ENCODE results near the gene IKZF1.
A peak's percentile ranks its signal among the peaks of the same experiment; 100 is the strongest.

Gene IKZF1

DNA sequence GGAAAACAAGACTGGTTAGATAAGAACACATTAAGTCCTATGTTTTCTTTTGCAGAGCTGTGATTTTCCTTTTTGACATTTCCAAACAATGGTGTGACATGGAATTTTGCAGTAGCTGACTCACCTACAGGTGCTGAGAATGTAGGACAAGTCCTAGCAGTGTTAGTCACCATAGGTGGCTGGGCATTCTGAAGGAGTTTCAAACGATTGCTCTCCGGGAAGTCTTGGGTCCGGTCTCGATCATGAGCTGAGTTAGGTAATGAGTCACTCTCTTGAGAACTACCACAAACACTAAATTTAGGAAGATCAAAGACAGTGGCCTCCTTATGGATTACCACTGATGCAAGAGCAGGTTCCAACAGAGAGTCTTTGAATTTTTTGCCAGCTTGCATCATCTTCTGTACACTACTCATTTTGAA, 142.0 kb downstream of the IKZF1 start:
- ChIA-PET POLR2A (interaction anchor here (0.5 to 0.9 kb wide), 2 partner anchors 13 to 16 kb away, joined by 3 to 5 read pairs; no protein-coding TSS in a partner anchor), CTCF (interaction anchor here (0.9 to 3.1 kb wide), 2 partner anchors 9 to 21 kb away, joined by 3 to 11 read pairs; no protein-coding TSS in a partner anchor)
- H3K9me3 ChIP-seq (ENCODE audit: control extremely low read depth in 1 of 5, control insufficient read depth in 4 of 5, insufficient read depth in 2 of 5, low read depth in 1 of 5, low read length in 4 of 5), result no peaks in the 10 kb centered on the region
- peaks cover 2 to 43% (median 30%) of the 10 kb centered on the region in 4 experiments for H3K36me3 ChIP-seq (ENCODE audit: control insufficient read depth in 4 of 4, insufficient read depth in 4 of 4, low read length in 3 of 4)
- no peak for DNase-seq
- H3K27me3 ChIP-seq (replicated peaks in 2 of 5; ENCODE audit: control insufficient read depth in 4 of 5, insufficient read depth in 5 of 5, low read length in 4 of 5), result no peaks in the 10 kb centered on the region
- no peak overlapping the region for H3K27ac ChIP-seq (ENCODE audit: insufficient read depth in 1 of 2, low read depth in 1 of 2, low read length in 2 of 2, poor library complexity in 1 of 2, severe bottlenecking in 2 of 2)
- H3K4me3 ChIP-seq (ENCODE audit: control insufficient read depth in 1 of 7, extremely low read depth in 1 of 7, insufficient read depth in 4 of 7, low read depth in 2 of 7, low read length in 6 of 7), result no peak overlapping the region
- WGBS (ENCODE audit: insufficient coverage), result 100% methylated on average over 3 of the region's 4 CpGs
- H3K4me1 ChIP-seq (ENCODE audit: control extremely low read depth in 1 of 4, control insufficient read depth in 4 of 4, insufficient read depth in 4 of 4, low read length in 3 of 4), result peaks cover 4 to 24% (median 18%) of the 10 kb centered on the region in 4 experiments

DNA sequence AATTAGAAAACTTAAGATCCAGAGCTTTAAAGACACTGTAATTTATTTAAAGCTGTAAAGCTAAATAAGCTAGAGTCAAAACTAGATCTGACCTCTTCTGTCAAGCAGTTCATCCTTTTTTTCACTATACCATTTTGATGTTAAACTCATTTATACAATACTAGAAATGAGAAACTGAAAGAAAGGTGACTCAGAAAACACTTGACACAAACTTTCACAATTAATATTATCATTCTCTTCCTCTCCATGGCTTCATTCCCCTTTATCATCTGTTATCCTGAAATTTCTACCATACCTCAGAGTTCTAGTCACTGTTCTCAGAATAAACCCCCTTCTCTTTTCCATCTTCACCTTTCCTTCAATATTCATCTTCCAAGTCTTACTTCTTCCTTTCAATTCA, 144.3 kb downstream of the IKZF1 start:
- Histone ChIP-seq H3K4me3 (ENCODE audit: control insufficient read depth in 1 of 7, extremely low read depth in 1 of 7, insufficient read depth in 4 of 7, low read depth in 2 of 7, low read length in 6 of 7) (peak overlapping the region in 1 of 7 experiments; percentile 21), H3K27me3 (replicated peaks in 2 of 5; ENCODE audit: control insufficient read depth in 4 of 5, insufficient read depth in 5 of 5, low read length in 4 of 5) (no peaks in the 10 kb centered on the region), H3K4me1 (ENCODE audit: control extremely low read depth in 1 of 4, control insufficient read depth in 4 of 4, insufficient read depth in 4 of 4, low read length in 3 of 4) (peaks cover 4 to 24% (median 18%) of the 10 kb centered on the region in 4 experiments), H3K9me3 (ENCODE audit: control extremely low read depth in 1 of 5, control insufficient read depth in 4 of 5, insufficient read depth in 2 of 5, low read depth in 1 of 5, low read length in 4 of 5) (no peaks in the 10 kb centered on the region), H3K36me3 (ENCODE audit: control insufficient read depth in 4 of 4, insufficient read depth in 4 of 4, low read length in 3 of 4) (peaks cover 2 to 29% (median 26%) of the 10 kb centered on the region in 4 experiments), H3K27ac (ENCODE audit: insufficient read depth in 1 of 2, low read depth in 1 of 2, low read length in 2 of 2, poor library complexity in 1 of 2, severe bottlenecking in 2 of 2) (peak overlapping the region in 1 of 2 experiments; percentile 30)
- ChIA-PET CTCF (interaction anchor here (0.9 to 3.1 kb wide), 3 partner anchors 9 to 19 kb away, joined by 3 to 11 read pairs (median 3); no protein-coding TSS in a partner anchor), POLR2A (no interaction called here)
- DNase-seq, result no peak

DNA sequence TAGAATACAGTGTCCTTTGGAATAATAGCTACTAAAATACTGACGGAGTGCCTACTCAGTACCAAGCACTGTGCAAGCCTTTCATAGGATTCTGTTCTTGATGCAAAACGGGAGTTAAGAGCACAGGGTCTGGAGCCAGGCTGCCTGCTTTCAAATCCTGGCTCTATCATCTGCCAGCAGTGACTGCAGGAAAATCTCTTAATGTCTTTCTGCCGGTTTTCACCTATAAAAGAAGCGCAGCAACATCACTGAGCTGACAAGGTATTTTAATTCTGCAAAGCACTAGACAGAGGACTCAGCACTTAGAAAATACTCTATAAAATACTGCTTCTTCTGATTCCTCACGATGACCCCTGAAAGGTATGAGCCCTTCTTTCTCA, 145.0 kb downstream of the IKZF1 start:
- CTCF ChIA-PET, result interaction anchor here (1.0 to 1.6 kb wide), 4 partner anchors 10 to 166 kb away, joined by 3 to 4 read pairs (median 3); no protein-coding TSS in a partner anchor
- Histone ChIP-seq H3K27me3 (replicated peaks in 2 of 5; ENCODE audit: control insufficient read depth in 4 of 5, insufficient read depth in 5 of 5, low read length in 4 of 5) (no peaks in the 10 kb centered on the region), H3K4me1 (ENCODE audit: control extremely low read depth in 1 of 4, control insufficient read depth in 4 of 4, insufficient read depth in 4 of 4, low read length in 3 of 4) (peaks cover 4 to 24% (median 18%) of the 10 kb centered on the region in 4 experiments), H3K27ac (ENCODE audit: insufficient read depth in 1 of 2, low read depth in 1 of 2, low read length in 2 of 2, poor library complexity in 1 of 2, severe bottlenecking in 2 of 2) (peak overlapping the region in 1 of 2 experiments; percentile 80), H3K36me3 (ENCODE audit: control insufficient read depth in 4 of 4, insufficient read depth in 4 of 4, low read length in 3 of 4) (peaks cover 2 to 28% (median 24%) of the 10 kb centered on the region in 4 experiments), H3K4me3 (ENCODE audit: control insufficient read depth in 1 of 7, extremely low read depth in 1 of 7, insufficient read depth in 4 of 7, low read depth in 2 of 7, low read length in 6 of 7) (peak overlapping the region in 6 of 7 experiments; percentile 63 to 89 (median 85)), H3K9me3 (ENCODE audit: control extremely low read depth in 1 of 5, control insufficient read depth in 4 of 5, insufficient read depth in 2 of 5, low read depth in 1 of 5, low read length in 4 of 5) (no peaks in the 10 kb centered on the region)
- DNase-seq, result no peak
- 24% methylated on average over 5 of the region's 5 CpGs for WGBS (ENCODE audit: insufficient coverage)
- POLR2A ChIA-PET, result interaction anchor here (1.0 kb wide), 1 partner anchor 264 kb away, joined by 3 read pairs; no protein-coding TSS in a partner anchor

DNA sequence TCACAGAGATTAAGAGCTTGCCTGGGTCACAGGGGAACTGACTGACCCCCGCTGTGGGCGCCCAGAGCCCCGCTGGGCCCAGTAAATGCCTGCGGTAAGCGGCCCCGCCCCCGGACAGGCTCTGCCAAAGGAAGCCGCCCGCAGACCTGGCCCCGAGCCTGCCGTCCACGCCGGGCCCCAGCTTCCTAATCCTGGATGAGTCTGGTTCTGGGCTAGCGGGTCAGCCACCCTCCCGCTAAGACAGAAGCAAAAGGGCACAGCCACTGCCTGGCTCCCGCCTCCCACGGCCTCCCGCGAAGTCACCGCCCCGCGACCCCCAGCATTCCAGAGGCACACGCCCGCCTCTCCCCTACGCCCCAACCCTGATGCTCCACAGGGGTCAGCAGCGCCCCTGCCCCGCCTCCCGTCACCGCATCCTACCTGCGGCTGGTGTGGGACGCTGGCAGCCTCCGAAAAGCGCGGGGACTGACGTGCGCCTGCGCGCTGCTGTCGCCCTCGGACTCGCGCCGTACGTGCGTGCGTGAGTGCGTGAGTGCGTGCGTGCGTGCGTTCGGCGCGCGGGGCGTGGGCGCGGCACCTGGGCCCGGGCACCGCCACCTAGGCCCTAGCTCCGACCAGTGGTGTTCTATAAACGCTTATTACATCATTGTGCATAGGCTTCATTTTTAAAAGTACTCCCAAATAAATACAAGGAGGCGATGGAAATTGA, 145.5 kb downstream of the IKZF1 start, which contains the start of gene FIGNL1:
Gene FIGNL1, minus strand, starts transcription at position 470 of the 709 bp plus-strand sequence. CDS start 3,063 bp downstream, outside the sequence.
- 0% methylated on average over 59 of the region's 63 CpGs for WGBS (ENCODE audit: insufficient coverage)
- no peaks in the 10 kb centered on the region for H3K27me3 ChIP-seq (replicated peaks in 2 of 5; ENCODE audit: control insufficient read depth in 4 of 5, insufficient read depth in 5 of 5, low read length in 4 of 5)
- peak; percentile 65 to 84 (median 78) for DNase-seq
- peak within 1 kb of the TSS; percentile 63 to 89 (median 84) for H3K4me3 ChIP-seq (ENCODE audit: control insufficient read depth in 1 of 7, extremely low read depth in 1 of 7, insufficient read depth in 4 of 7, low read depth in 2 of 7, low read length in 6 of 7)
- ChIA-PET CTCF (interaction anchor here (0.5 to 1.6 kb wide), 5 partner anchors 11 to 165 kb away, joined by 3 to 4 read pairs (median 3); no protein-coding TSS in a partner anchor), POLR2A (interaction anchor here (1.0 kb wide), 1 partner anchor 265 kb away, joined by 3 read pairs; no protein-coding TSS in a partner anchor)
- peaks cover 4 to 24% (median 18%) of the 10 kb centered on the region in 4 experiments for H3K4me1 ChIP-seq (ENCODE audit: control extremely low read depth in 1 of 4, control insufficient read depth in 4 of 4, insufficient read depth in 4 of 4, low read length in 3 of 4)
- H3K27ac ChIP-seq (ENCODE audit: insufficient read depth in 1 of 2, low read depth in 1 of 2, low read length in 2 of 2, poor library complexity in 1 of 2, severe bottlenecking in 2 of 2), result peak within 1 kb of the TSS; percentile 38 to 80
- peaks cover 2 to 25% (median 23%) of the 10 kb centered on the region in 4 experiments for H3K36me3 ChIP-seq (ENCODE audit: control insufficient read depth in 4 of 4, insufficient read depth in 4 of 4, low read length in 3 of 4)
- H3K9me3 ChIP-seq (ENCODE audit: control extremely low read depth in 1 of 5, control insufficient read depth in 4 of 5, insufficient read depth in 2 of 5, low read depth in 1 of 5, low read length in 4 of 5), result no peaks in the 10 kb centered on the region

DNA sequence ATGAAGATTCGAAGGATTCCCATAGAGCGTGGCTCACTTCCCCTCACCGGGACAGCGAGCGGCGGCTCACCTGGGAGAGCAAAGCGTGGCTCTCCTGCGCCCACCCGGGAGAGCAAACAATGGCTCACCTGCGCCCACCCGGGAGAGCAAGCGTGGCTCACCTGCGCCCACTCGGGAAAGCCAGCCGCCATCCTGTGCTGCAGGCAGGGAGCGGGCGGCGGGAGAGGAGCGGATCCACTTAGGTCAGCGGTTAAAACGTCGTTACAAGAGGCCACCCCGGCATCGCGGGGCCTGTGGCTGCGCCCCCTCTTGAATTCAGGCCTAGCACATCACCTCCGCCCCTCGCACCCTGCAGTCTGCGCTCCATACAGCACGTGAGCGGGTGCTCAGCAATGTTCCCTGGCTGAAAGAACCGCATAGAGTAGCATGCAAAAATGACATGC, 146.1 kb downstream of the IKZF1 start:
- H3K9me3 ChIP-seq (ENCODE audit: control extremely low read depth in 1 of 5, control insufficient read depth in 4 of 5, insufficient read depth in 2 of 5, low read depth in 1 of 5, low read length in 4 of 5), result no peaks in the 10 kb centered on the region
- peak overlapping the region; percentile 63 to 89 (median 84) for H3K4me3 ChIP-seq (ENCODE audit: control insufficient read depth in 1 of 7, extremely low read depth in 1 of 7, insufficient read depth in 4 of 7, low read depth in 2 of 7, low read length in 6 of 7)
- no peaks in the 10 kb centered on the region for H3K27me3 ChIP-seq (replicated peaks in 2 of 5; ENCODE audit: control insufficient read depth in 4 of 5, insufficient read depth in 5 of 5, low read length in 4 of 5)
- peaks cover 2 to 20% (median 18%) of the 10 kb centered on the region in 4 experiments for H3K36me3 ChIP-seq (ENCODE audit: control insufficient read depth in 4 of 4, insufficient read depth in 4 of 4, low read length in 3 of 4)
- POLR2A ChIA-PET, result no interaction called here
- peak in 1 of 3 donors; percentile 42 for DNase-seq
- 9% methylated on average over 22 of the region's 32 CpGs for WGBS (ENCODE audit: insufficient coverage)
- peak overlapping the region; percentile 38 to 80 for H3K27ac ChIP-seq (ENCODE audit: insufficient read depth in 1 of 2, low read depth in 1 of 2, low read length in 2 of 2, poor library complexity in 1 of 2, severe bottlenecking in 2 of 2)
- CTCF ChIA-PET, result interaction anchor here (1.2 to 1.6 kb wide), 2 partner anchors 11 to 21 kb away, joined by 3 to 4 read pairs; no protein-coding TSS in a partner anchor
- H3K4me1 ChIP-seq (ENCODE audit: control extremely low read depth in 1 of 4, control insufficient read depth in 4 of 4, insufficient read depth in 4 of 4, low read length in 3 of 4), result peaks cover 4 to 26% (median 20%) of the 10 kb centered on the region in 4 experiments
